COR-L47 (cell line): ENCODE measurements around the gene SLAMF7.
"Not testable (repeated sequence)": the region's sequence is repeated elsewhere in the genome, so short reads cannot be mapped to it uniquely, and the experiment has no call there.

ENCODE experiments used
- DNase-seq: peaks from one replicate; lab custom pipeline; 2025; lab: John Stamatoyannopoulos, UW

The SLAMF7 gene

DNA sequence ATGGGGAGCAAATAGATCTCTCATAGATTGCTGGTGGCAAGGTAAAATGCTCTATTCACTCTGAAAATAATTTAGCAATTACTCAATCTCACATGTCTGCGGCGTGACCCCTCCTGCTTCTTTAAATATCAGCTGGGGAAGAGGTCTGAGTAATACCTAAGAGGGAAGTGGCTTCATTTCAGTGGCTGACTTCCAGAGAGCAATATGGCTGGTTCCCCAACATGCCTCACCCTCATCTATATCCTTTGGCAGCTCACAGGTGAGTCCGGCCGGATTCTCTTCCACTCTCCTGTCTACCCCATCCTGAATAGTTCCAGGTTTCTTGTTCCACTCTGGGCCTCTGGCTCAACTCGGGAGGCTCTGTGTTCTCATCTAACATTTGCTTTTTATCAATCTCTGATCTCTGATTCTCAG is at the start of gene SLAMF7:
TSS of gene SLAMF7 (plus strand) at position 150 of the 414 bp plus-strand sequence. CDS start at position 205, 55 bp downstream.
- DNase-seq: no peak

- not testable (repeated sequence) for DNase-seq
These were observed 46.7 kb upstream of the SLAMF7 start for GRCh38 chr1:160692390-160692789.

DNA sequence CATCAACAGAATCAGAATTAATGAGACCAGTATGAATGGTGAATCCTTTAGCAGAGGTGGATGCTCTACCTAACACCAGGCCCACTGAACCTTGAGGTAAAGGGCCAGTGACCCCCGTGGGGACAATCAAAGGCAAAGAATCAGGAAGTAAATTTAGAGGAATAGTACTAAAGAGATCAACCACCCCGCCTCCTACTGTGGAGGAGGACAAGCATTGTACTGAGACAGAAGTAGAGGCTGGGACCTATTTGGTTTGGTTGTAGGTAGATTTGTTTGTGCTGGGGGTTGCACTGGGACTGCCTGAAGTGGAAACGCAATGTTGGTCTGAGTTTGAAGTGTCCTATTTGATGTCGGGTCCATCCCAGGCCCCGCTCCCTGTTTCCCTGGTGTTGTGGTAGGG is 36.9 kb upstream of the SLAMF7 start:
- DNase-seq: no peak

DNA sequence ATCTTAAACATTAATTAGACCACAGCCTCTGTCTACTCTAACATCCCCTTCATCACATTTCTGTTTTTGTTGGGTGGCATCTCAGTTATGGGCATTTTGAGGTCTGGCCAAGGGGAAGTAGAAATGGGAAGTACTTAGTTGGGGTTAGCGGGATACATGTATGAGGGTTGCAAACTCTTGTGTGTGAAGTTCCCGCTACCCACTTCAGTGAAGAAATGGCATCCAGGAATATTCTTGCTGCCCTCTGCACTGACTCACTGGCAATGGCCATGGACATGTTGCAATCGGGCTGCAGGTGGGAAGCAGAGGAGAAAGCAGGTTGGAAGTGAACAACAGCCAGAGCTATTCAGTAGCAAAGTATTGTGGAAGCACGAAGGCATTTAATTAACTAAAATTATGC is 34.8 kb upstream of the SLAMF7 start:
- DNase-seq: no peak

DNA sequence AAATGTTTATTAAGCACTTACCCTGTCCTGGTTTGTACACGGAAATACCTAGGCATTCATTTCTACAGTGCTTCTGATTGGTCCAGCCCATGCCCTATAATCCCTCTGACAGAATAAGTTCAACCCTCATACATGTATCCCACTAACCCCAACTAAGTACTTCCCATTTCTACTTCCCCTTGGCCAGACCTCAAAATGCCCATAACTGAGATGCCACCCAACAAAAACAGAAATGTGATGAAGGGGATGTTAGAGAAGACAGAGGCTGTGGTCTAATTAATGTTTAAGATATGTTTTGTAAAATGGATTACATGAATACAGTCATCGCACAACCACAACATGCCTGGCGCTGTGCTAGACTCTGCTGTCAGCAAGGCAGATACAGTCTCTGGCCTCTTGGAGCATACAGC is 33.8 kb upstream of the SLAMF7 start:
- DNase-seq: not testable (repeated sequence)

DNA sequence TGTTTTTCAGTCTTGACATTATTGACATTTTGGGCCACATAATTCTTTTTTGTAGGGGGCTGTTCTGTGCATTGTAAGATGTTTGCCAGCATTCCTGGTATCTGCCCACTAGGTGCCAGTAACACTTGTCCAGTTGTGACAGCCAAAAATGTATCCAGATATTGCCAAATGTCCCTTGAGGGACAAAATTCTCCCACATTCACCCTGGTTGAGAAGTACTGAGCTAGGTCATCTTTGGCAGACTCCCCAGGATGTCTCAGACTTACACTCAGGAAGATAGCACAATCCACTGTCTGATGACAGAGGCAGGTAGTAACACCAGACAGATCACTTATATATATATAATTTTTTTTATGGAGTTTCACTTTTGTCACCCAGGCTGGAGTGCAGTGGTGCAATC is 33.3 kb upstream of the SLAMF7 start:
- DNase-seq: no peak

- no peak for DNase-seq
These were observed 32.4 kb upstream of the SLAMF7 start for GRCh38 chr1:160706526-160707235.

DNA sequence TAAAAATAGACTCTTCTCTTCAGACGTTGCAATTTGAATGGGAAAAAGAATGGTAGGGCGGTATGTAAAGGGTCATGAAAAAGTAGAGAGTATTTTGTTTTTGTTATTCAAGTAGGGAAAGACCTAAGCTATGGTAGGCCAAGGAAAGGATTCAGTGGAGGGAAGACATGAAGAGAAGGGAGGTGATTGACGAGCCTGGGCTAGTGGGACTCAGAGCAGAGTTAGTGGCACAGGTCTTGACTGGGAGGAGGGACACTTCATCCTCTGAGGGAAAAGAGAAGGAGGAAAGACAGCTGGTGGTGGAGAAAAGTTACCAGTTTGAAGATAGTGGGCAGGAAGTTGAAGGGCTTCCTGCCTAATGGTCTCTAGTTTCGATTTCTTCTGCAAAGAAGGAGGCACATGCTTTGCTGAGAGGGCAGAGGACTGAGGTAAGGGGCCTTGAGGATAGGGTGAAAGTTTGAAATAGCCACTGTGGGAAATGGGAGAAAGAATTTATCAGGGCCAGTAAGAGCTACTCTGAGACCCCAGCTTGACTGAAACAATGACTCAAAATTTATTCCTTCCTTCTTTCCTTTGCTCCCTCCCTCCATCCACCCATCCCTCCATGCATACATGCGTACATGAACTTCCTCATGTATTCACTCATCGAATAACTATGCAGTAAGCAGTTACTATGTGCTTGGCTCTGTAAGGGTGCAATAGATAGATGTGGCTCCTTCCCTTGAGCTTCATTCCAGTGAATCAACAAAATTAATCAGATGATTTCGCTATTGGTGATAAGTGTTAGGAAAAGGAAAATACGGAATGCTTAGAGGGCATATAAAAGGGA is 31.6 kb upstream of the SLAMF7 start:
- no peak for DNase-seq

DNA sequence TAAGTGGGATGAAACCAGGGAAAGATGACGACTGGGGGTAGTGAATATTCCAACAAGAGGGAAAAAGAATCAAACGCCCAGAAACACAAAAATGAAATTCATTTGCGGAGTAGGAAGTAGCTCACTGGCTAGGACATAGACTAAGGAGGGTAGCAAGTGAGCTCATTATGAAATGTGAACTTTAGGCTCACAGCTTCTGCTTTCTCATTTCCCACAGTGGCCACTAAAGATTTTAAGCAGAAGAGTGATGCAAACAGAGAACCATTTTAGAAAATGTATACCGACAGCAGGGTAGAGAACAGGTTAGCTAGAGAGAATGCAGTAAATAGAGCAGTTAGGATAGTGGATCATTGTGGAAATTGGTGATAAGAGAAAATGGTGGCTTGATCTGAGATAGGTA is 30.9 kb upstream of the SLAMF7 start:
- DNase-seq: no peak

GRCh38 chr1:160708801-160709200 is 30.2 kb upstream of the SLAMF7 start:
- no peak for DNase-seq

DNA sequence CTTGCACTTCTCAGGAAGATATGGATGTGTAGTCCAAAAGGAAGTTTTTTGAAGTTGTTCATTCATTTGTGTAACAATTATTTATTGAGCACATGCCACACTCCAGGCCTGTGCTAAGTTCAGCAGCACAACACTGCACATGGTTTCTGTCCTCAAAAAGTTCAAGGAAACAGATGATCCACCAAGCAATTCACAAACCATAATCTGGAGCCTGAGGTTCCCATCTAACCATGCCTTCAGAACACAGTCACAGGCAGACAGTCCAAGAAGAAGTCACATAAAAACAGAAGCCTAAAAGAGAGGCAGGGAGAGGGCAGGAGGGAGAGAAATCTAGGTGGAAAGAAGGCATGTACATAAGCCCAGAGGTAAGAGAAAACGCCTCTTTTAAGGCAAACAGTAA is 29.3 kb upstream of the SLAMF7 start:
- no peak for DNase-seq

- no peak for DNase-seq
These were observed 28.4 kb upstream of the SLAMF7 start for GRCh38 chr1:160710517-160711252.

DNA sequence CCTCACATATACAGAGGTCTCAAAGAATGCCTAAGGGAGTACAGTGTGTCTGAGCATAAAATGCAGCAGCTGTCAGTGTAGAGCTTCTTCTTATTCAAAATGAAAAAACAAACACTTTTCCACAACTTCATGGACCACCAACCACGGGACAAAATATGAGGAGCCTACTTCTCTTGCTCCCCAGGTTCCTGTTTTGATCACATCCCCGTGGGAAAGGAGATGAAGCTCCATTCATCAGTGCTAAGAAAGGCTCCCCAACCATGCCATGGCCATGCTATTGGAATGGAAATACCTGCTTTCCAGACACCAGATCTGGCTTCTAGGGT is 27.8 kb upstream of the SLAMF7 start:
- no peak for DNase-seq

- DNase-seq: no peak
These were observed 27.3 kb upstream of the SLAMF7 start, which contains the start of gene CD48 for GRCh38 chr1:160711602-160712311. CD48 (minus strand) TSS chr1:160711822; CDS start chr1:160711763, 59 bp downstream.

DNA sequence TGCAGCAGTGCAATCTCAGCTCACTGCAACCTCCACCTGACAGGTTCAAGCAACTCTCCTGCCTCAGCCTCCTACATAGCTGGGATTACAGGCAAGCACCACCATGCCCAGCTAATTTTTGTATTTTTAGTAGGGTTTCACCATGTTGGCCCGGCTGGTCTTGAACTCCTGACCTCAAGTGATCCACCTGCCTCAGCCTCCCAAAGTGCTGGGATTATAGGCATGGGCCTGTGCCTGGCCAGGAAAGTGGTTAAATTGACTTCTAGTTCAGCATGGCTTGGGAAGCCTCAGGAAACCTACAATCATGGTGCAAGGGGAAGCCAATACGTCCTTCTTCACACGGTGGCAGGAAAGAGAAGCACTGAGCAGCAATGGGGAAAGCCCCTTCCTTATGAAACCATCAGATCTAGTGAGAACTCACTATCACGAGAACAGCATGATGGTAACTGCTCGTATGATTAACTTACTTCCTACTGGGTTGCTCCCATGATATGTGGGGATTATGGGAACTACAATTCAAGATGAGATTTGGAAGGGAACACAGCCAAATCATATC is 26.4 kb upstream of the SLAMF7 start:
- not testable (repeated sequence) for DNase-seq

GRCh38 chr1:160713161-160713560 is 25.9 kb upstream of the SLAMF7 start:
- no peak for DNase-seq

GRCh38 chr1:160714034-160714648 is 24.9 kb upstream of the SLAMF7 start:
- DNase-seq: not testable (repeated sequence)

GRCh38 chr1:160716013-160716412 is 23.0 kb upstream of the SLAMF7 start:
- DNase-seq: no peak

DNA sequence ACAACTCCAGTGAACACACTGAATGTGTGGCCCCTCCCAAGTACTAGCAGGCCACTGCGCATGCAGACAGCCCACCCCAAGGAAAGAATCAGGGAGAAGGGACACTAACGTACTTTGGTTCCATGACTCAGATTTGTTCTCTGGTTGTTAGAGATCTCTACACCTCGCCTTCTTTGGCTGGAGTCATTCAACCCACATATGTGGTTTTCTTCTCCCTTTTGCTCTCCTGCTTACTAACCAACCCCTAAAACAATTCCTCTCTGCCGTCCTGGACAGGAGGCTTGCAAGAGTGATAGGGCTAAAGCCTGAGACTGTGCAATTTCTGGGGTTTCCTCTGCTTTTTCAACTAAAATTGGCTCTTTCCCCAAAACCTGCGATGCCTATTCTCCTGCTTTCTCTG is 21.7 kb upstream of the SLAMF7 start:
- no peak for DNase-seq

- no peak for DNase-seq
These were observed 20.8 kb upstream of the SLAMF7 start for GRCh38 chr1:160718210-160718609.

- DNase-seq: no peak
These were observed 18.5 kb upstream of the SLAMF7 start for GRCh38 chr1:160720356-160721085.
